Left forelimb (tissue), 1 donor: Measurements from ENCODE around the gene RNF125.
A peak's percentile ranks its signal among the peaks of the same experiment; 100 is the strongest.
"Not testable (repeated sequence)": the region's sequence is repeated elsewhere in the genome, so short reads cannot be mapped to it uniquely, and the experiment has no call there.

Experiments
- DNase-seq: peaks from one replicate; pipeline ENCODE4 v3.0.0-alpha.2; 2018; ENCODE audit warnings: low spot score

The RNF125 gene

DNA sequence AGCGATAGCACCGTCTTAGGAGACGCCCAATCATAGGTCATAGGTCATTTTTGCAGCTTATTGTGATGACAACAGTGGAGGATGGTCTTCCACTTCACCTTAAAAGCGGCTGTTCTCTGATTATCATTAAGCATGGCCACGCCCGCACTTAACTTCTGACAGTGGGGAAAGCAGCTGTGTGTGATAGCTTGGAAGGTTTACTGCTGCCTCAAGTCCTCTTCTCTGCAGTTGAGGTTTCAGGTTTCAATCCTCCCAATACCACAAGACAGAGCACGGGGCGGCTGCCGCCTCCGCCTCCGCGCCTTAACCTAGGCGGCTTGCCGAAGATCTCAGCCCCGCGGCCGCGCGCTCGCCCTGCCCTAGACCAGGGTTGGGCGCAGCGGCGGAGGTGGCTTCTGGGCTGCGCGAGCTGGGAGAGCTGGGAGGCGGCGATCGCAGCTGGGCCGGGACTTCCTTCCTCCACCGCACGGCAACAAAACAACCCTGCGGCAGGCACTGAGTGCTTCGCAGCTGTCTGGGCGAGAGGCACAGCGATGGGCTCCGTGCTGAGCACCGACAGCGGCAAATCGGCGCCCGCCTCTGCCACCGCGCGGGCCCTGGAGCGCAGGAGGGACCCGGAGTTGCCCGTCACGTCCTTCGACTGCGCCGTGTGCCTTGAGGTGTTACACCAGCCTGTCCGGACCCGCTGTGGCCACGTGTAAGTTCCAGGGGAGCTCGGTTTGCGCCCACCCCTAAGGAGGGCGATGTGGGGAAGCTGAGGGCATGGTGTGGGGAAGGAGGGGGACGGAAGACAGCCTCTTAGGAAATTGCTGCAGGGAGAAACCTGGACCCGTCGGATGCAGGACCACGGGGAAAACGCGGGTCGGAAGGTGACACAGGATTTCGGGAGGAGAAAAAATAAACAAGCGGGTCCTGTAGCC, at the start of gene RNF125:
RNF125 (plus strand) TSS at position 495 of the 920 bp plus-strand sequence; CDS start at position 534, 39 bp downstream.
- peak; percentile 85 for DNase-seq

DNA sequence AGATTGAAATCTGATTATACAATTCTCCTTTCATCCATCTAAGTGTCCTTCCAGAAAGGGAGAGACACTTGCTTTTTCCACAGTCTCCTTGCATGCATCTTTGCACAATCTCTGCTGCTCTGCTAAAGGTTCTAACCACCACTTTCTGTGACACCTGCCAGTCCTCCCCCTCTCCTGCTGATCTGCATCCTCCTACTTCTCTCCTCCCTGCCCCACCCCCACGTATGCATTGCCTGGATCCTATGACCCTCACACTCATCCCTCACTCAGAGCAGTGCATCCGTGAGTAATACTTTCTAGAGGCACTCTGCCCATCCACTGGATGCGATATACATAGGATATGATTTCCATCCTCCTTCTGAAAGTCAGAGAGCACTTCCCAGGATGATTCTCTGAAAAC, 48.0 kb upstream of the RNF125 start:
- DNase-seq: no peak

DNA sequence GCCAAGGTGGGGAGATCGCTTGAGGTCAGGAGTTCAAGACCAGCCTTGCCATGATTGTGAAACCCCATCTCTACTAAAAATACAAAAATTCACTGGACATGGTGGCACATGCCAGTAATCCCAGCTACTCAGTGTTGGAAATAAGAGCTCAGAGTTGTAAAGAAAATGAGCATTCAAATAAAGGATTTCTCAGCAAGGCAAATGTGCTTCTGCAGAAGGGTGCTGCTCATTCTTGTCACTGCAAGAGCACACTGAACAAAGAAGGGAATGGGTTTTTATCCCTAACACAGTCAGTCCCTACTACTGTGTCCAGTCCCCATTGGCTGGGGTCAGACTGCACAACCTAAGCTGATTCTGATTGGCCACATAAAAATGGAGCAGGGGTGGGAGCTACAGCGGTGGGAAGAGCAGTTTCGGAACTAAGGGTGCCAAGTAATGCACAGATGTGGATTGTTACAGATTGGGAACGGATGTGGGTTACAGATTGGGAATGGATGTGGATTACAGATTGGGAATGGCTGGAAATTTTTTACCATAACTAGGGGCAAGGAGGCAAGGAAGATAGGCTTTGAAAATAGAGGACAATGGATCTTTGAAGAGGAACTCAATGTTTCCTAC, 44.6 kb upstream of the RNF125 start:
- DNase-seq: no peak

DNA sequence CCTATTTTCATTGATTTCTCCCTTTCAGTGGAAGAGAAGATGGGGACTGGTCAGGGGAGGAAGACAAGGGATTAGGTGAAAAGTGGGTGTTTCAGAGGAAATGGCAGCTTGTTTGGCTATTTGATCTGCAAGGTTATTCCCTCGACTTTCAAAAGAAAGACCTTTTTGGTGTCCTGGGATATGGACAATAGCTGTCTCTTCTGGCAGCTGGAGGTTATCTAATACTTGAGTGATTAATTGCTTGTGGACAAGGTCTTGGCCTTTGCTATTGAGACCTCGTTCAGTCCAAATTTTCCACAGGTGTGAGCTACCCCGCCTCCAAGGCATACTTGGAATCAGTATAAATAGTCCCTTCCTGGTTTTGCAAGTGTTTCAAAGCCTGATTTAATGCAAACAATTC, 42.4 kb upstream of the RNF125 start:
- no peak for DNase-seq

DNA sequence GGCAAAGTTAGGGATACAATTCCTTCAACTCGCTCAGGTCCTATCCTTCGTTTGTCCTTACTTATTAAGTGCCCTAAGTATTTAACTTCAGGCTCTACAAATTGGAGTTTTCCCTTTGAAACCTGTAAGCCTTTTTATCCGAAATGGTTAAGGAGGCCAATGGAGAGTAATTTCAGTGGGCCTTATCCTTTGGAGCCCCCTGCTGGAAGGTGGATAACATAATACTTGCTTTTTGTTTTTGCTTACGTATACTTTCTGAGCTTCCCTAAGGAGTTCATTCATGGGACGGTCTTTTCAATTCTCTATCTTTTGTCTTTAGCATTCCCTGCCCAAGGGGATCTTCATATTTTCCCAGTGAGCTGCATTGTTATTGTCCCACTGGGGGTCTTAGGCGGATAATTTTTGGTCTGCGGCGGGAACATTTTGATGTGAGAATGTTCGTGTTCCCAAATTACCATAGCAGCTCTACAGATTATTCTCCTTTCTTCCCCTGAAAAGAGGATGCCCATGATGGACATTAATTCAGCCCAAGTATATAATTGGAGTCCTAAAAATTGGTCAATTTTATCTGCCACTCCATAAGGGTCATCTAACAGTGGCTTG, 41.3 kb upstream of the RNF125 start:
- DNase-seq: no peak

DNA sequence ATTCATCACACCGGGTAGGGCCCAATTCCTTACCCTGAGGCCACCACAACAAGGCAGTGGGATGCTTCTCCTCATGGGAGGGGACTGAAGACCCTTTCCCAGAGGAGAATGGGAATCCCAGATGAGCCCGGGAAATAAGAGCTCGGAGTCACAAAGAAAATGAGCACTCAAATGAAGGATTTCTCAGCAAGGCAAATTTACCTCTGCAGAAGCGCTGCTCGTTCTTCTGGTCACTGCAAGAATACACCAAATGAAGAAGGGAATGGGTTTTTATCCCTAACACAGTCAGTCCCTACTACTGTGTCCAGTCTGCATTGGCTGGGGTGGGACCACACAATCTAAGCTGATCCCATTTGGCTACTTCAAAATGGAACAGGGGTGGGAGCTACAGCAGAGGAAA, 40.0 kb upstream of the RNF125 start:
- DNase-seq: no peak

DNA sequence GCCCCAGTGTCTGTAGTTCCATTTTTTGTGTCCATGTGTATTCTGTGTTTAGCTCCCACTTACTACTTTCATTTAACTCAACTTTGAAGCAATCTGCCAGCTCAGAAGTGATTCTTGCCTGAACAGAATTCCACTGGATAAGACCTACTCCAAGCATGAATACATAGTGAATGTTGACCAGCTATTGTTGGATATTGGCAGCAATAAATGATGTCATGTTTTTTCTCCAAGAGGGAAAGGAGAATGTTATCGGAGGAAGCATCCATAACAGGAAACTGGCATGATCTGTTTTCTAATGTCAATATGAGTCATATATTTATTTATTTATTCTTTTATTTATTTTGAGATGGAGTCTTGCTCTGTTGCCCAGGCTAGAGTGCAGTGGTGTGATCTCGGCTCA, 38.9 kb upstream of the RNF125 start:
- no peak for DNase-seq

DNA sequence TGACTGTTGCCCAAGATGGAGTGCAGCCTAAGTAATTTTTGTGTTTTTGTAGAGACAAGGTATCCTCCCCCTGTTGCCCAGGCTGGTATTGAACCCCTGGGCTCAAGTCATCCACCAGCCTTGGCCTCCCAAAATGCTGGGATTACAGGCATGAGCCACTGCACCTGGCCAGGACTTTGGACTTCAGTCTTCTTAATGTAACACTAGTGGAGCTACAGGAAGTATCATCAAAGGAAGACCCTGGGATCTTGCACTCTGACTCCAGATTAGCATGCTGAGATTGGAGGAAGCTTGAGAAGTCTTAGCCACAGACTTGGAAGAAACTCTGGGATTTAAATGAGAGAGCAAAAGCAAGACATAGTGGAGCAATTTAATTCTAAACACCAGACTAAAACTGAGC, 37.8 kb upstream of the RNF125 start:
- DNase-seq: no peak

DNA sequence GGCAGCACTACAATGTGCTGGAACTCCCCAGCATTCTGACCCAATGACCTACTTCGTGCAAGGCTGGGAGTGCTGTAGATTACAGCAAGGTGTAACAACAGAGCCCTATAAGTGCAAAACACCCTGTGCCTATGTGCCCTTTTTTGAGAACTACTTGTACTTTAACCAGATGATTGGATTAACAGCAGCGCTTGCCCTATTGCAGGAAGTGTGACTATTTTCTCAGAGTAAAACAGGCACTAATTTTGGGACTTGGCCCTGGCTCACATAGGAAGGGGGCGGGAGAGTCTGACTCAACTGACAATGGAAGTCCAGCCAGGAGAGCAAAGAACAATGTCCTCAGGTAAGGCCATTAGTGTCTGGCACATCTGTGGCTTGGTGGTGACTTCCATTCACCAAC, 35.6 kb upstream of the RNF125 start:
- no peak for DNase-seq

DNA sequence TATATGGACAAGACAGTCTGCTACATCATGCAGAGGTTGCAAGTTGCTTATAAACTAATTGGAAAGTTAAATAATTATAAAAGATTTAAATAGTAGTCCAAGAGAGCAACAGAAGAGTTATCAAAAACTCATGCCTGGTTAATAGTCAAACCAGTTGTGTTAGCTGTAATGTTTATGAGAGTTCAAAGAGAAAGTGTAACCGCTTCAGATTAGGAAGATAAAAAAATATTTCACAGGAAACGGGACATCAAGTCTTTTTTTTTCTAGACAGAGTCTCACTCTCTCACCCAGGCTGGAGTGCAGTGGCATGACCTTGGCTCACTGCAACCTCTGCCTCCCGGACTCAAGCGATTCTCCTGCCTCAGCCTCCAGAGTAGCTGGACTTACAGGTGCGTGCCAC, 34.6 kb upstream of the RNF125 start:
- DNase-seq: no peak

DNA sequence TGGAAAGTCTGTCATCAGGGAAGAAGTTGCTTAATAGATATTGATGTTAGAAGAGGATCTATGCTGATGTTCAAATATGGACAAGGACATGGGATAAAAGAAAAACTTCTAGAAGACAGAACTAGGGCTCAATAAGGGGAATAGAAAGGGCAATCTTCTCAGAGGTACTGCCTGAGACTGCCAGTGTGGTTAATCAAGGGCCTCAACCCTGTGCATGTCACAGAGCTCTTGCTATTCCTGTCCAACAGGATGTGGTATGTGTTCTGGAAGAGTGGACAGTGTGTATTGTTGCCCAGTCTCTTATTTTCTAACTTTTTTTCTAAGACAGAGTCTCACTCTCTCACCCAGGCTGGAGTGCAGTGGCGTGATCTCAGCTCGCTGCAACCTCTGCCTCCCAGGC, 27.8 kb upstream of the RNF125 start:
- DNase-seq: no peak

DNA sequence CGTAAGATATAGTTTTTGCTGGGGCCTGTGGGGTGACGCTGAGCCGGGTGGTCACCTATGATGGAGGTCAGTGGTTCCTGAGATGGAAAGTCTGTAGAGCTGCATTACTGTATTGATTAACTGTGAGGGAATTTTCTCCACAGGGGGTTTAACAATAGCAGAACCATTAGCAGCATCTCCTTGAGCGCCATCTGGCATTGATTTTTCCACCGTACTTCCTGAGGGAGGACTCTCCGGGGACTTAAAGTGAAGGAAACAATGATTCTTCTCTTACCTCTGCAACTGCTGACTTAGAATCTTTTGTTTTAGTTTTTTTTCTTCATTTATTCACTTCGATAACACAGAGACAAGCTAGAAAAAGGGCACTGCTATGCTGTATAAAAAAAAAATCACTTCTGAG, 22.6 kb upstream of the RNF125 start:
- no peak for DNase-seq

DNA sequence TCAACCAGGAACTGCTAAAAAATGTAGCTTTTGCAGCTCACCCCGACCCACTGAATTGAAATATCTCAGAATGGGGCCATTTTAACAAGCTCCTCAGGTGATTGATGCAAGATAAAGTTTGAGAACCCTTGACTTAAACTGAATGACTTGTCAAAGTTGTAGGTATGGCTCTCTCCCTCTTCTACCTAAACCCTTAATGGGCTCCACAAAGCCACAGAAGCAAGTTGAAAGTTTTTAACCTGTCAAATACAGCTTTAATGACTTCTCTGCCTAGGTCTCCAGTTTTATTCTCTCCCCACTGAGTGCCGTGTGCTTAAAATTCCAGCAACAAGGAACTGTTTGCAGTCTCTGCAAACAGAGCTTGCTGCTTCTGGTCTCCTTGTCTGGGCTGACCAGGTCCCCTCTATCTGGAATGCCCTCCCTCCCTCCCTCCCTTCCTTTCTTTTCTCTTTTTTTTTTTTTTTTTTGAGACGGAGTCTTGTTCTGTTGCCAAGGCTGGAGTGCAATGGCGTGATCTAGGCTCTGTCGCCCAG, 19.7 kb upstream of the RNF125 start:
- DNase-seq: no peak

DNA sequence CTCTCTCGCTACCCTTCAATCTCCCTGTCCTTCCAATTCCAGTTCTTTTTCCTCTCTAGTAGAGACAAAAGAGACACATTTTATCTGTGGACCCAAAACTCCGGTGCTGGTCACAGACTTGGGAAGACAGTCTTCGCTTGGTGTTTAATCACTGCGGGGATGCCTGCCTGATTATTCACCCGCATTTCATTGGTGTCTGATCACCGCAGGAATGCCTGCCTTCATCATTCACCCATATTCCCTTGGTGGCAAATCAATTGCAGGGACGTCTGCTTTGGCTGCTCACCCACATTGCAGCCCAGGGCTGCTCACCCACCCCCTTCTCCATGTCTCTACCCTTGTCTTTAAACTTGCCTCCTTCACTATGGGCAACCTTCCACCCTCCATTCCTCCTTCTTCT, 17.5 kb upstream of the RNF125 start:
- not testable (repeated sequence) for DNase-seq

DNA sequence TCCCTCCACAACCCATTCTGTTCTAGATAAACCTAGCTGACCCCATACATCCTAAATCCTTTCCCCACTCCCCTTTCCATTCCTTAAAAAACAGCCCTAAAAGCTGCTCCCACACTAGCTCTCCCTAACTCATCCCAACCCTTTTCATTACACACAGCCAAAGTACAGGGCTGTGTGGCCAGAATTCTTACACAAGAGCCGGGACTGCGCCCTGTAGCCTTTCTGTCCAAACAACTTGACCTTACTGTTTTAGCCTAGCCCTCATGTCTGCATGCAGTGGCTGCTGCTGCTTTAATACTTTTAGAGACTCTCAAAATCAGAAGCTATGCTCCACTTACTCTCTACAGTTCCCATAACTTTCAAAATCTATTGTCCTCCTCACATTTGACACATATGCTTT, 14.8 kb upstream of the RNF125 start:
- DNase-seq: not testable (repeated sequence)

DNA sequence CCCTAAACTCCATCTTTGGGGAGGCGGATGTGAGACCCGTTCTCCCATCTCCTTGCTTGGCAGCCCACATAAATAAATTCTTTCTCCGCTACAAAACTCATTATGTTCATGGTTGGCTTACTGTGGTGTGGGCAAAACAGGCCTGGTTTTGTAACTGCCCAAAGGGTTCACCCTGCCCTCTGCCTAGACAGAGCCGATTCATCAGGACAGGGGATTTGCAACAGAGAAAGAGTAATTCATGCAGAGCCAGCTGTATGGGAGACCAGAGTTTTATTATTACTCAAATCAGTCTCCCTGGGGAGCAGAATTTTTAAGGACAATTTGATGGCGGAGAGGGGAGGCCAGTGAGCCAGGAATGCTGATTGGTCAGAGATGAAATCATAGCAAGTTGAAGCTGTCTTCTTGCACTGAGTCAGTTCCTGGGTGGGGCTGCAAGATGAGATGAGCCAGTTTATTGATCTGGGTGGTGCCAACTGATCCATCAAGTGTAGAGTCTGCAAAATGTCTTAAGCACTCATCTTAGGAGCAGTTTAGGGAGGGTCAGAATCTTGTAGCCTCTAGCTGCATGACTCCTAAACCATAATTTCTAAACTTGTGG, 8.4 kb upstream of the RNF125 start:
- DNase-seq: no peak

DNA sequence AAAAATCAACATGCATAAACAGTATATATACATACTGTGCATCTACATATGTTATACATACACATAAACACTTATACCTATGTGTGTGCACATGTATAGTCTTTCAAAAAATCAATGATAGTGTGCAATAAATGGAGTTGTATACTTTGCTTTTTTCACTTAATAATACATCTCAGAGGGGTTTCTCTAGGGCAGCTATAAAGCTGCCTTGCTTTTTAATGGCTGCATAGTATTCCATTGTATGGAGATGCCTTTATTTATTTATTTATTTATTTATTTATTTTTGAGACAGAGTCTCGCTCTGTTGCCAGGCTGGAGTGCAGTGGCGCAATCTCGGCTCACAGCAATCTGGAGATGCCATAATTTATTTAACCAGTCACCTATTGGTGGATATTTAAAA, 7.4 kb upstream of the RNF125 start:
- DNase-seq: no peak

DNA sequence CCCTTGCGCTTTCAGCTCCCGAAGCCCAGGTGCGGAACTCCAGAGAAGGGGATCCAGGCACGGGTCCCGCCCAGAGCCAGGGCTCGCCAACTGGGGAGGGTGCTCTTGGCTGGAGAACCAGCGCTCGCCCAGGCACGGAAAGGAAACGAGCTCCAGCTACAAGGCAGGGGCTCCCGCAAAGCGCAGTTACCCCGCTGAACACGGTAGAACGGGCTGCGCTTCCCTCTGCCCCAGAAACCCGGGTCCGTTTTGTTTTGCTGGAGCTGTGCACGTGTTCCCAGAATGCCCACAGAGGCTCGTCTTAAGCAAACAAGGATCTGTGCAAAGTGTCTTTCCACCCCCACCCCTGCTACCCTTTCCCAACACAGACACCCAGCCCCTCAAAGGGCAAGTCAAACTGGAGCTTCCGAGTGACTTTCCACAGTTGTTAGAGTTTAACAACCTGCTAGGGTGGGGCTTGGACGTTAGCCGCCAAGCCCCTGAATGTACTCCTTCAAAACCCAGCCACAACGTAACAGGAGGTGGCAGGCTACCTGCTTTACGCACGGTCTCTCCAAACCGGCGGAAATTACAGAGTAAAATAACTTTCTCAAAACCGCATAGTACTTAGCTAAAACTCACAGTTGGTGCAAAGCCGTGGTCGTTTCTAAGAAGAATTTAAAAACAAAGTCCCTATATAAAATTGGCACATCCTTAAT, 775 bp downstream of the RNF125 start:
- no peak for DNase-seq

DNA sequence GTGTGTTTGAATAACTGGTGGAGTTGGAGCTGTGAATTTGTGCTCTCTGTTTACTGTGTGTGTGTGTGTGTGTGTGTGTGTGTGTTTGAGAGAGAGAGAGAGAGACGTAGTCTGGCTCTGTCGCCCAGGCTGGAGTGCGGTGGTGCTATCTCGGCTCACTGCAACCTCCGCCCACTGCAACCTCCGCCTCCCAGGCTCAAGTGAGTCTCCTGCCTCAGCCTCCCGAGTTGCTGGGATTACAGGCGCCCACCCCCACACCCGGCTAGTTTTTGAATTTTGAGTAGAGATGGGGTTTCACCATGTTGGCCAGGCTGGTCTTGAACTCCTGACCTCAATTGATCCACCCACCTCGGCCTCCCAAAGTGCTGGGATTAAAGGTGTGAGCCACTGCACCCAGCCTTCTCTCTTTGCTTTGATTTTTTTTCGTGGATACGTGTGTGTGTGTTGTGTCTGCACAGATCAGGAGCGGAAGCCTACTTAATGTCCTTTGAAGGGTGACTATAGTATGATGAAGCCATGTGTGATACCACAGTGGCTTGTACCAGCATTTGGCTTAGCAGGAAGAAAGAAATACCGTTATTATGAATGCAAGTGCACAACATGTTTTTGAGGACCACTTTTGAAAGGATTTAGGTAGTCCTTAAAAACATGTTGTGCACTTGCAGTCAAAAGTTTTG, 1.5 kb downstream of the RNF125 start:
- not testable (repeated sequence) for DNase-seq

DNA sequence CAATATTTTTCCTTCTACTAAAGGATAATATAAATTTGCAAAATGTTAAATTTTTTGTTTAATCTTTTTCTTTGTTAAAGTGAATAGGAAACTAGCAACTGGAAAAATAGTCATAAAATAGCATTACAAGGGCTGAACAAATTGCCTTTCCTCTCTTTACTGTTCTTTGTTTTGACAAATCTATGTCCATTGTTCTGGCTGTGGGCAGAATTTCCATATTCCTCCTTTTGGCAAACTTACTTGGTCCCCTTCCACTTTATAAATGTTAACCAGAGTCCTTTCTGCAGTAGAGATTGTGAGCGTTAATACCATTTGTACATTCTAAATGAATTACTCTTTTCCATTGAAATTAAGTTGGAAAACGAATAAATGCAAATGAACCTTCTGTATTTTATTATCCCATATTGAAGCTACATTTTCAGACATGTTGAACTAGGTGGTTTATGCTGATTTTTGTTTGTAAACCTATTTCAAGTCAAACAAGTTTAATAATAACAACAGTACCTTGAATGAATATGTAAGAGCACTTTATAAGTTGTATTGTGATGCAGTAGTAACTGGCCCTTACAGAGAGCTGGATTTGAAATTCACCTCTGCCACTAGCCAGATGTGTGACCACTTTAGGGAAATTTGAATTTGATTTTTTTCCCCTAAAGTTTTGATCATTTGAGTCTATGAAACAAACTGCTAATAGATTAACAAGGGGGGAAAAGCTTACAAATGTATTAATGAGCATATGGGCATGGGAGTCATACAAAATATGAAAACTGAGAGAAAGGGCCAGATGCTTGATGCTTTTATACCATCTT, 3.3 kb downstream of the RNF125 start:
- no peak for DNase-seq
